ENCODE data around the gene MYH6.

Gene MYH6

DNA sequence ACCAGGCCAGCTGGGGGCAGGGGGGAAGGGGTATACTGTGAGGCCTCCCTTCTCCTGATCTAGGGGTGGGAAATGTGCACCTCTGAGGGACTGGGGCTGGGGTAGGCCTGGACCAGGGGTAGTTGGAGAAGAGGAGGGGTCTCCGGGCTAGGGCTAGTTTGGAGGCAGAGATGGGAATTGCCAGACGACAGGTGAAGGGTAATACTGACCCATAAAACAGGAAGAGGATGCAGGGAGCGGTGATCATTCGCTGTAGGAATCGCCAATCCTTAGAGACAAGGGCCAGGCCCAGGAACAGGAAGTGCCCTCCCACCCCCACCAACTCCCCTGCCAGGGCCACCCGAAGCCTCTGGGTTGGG is 59.8 kb downstream of the MYH6 start:
- H3K4me3 ChIP-seq: no peak overlapping the region
- H3K27ac ChIP-seq: no peak overlapping the region

- Histone ChIP-seq H3K27ac (no peak overlapping the region), H3K4me3 (no peak overlapping the region)
Observed at GRCh38 chr14:23347406-23348296, 60.4 kb downstream of the MYH6 start.

- Histone ChIP-seq H3K4me3 (no peak overlapping the region), H3K27ac (no peak overlapping the region)
Observed at GRCh38 chr14:23346693-23347405, 61.2 kb downstream of the MYH6 start.

GRCh38 chr14:23345987-23346692 is 61.9 kb downstream of the MYH6 start:
- no peak overlapping the region for H3K4me3 ChIP-seq

GRCh38 chr14:23344481-23344880 is 63.6 kb downstream of the MYH6 start:
- Histone ChIP-seq H3K4me3 (no peak overlapping the region), H3K27ac (no peak overlapping the region)

More at GRCh38 chr14:23345987-23346692, 61.9 kb downstream of the MYH6 start:
- no peak overlapping the region for H3K27ac ChIP-seq

GRCh38 chr14:23339506-23340268 is 68.4 kb downstream of the MYH6 start:
- Histone ChIP-seq H3K27ac (no peak overlapping the region), H3K4me3 (no peak overlapping the region)

GRCh38 chr14:23335623-23336022 is 72.5 kb downstream of the MYH6 start:
- Histone ChIP-seq H3K27ac (no peak overlapping the region), H3K4me3 (no peak overlapping the region)

Data from skin epidermis (tissue), 12 donors.